K562 (cell line): Measurements from ENCODE around the gene OR12D2. TPM values are rescaled to one million over a fixed set of nuclear protein-coding genes. Genes with fewer than 3 reads are reported as not detected.

Experiments used
- ATAC-seq: fragments of 200-7000 bp; cut with Tn5 transposase; 3 replicates; pipeline ENCODE4 v1.9.1; 2020; ENCODE audit warnings: moderate library complexity
- BruUV-seq: library from RNA; stranded (reverse); fragments of 400-500 nt; replicated peaks from 2 replicates; lab custom pipeline; 2021; lab: Mats Ljungman, UMichigan
- CTCF ChIA-PET: fragments of 300-600 bp; formaldehyde crosslinking; extraction: SDS; loops from one replicate; lab custom pipeline; 2021; ENCODE audit warnings: low intra/inter-chr PET ratio; lab: Yijun Ruan, JAX
- POLR2A ChIA-PET: fragments of 300-600, 350-650 bp; sonication (Branson Sonifier 250); formaldehyde crosslinking; extraction: SDS; loops from one replicate; lab custom pipeline; 2021; ENCODE audit warnings: antibody characterized with exemption, inconsistent platforms; lab: Yijun Ruan, JAX
- DNase-seq, 4 experiments: peaks; one replicate each; pipeline versions ENCODE4 v3.0.0 to v3.0.0-alpha.2; 2011 to 2018; ENCODE audit warnings: low spot score in 3 of 4, mixed read lengths in 3 of 4; ENCODE audit errors: extremely low read depth in 1 of 4
- FAIRE-seq: peaks from 2 replicates; lab custom pipeline; 2011; peaks lifted over from hg19 to GRCh38; lab: Jason Lieb, UNC
- H2AFZ ChIP-seq: 2 replicates; pipeline ENCODE4 v1.6.0; 2011; ENCODE audit warnings: low read depth, low read length, control low read depth, inconsistent platforms
- H3K27ac ChIP-seq: fragments of 200-600 bp; 3 replicates; pipeline ENCODE4 v1.8.0; 2011; ENCODE audit warnings: low read depth, mild to moderate bottlenecking, control low read depth, inconsistent platforms, low read length, moderate library complexity, mixed read lengths; ENCODE audit errors: extremely low read depth
- H3K27me3 ChIP-seq, 2 experiments: fragments of 300-600 bp in 1 of 2; 2 replicates in 1 of 2; 3 replicates in 1 of 2; pipeline versions ENCODE4 v1.6.0 to v1.8.0; 2011; ENCODE audit warnings: inconsistent platforms in 2 of 2, low read length in 2 of 2, mild to moderate bottlenecking in 1 of 2, mixed read lengths in 1 of 2, moderate library complexity in 1 of 2; ENCODE audit not compliant: control insufficient read depth in 2 of 2, insufficient read depth in 2 of 2
- H3K36me3 ChIP-seq: fragments of 300-600 bp; 3 replicates; pipeline ENCODE4 v1.8.0; 2011; ENCODE audit warnings: mild to moderate bottlenecking, low read length, inconsistent platforms; ENCODE audit not compliant: control insufficient read depth, insufficient read depth
- H3K4me1 ChIP-seq, 2 experiments: fragments of 200-600 bp in 1 of 2; replicated peaks in 1 of 2; 2 replicates in 1 of 2; 3 replicates in 1 of 2; pipeline versions ENCODE4 v1.5.1 to v1.8.0; 2011; ENCODE audit warnings: inconsistent platforms in 2 of 2, low read length in 2 of 2, mild to moderate bottlenecking in 1 of 2, mixed read lengths in 1 of 2, moderate library complexity in 1 of 2; ENCODE audit not compliant: control insufficient read depth in 2 of 2, insufficient read depth in 2 of 2
- H3K4me2 ChIP-seq: 2 replicates; pipeline ENCODE4 v1.6.1; 2011; ENCODE audit warnings: low read length, control low read depth, inconsistent platforms, mixed read lengths; ENCODE audit not compliant: insufficient read depth
- H3K4me3 ChIP-seq: fragments of 200-600 bp; sonication (generic), shearing (Covaris generic); 2 replicates; pipeline ENCODE4 v1.5.1; 2016; ENCODE audit warnings: control low read depth, inconsistent platforms
- H3K79me2 ChIP-seq: fragments of 200-600 bp; 3 replicates; pipeline ENCODE4 v1.8.0; 2011; ENCODE audit warnings: low read length, inconsistent platforms; ENCODE audit not compliant: control insufficient read depth, insufficient read depth
- H3K9ac ChIP-seq, 2 experiments: 2 replicates each; pipeline versions ENCODE4 v1.6.0 to v1.6.1; 2011; ENCODE audit warnings: low read depth in 2 of 2, low read length in 2 of 2, control low read depth in 1 of 2, inconsistent platforms in 1 of 2, mild to moderate bottlenecking in 1 of 2, mixed read lengths in 1 of 2; ENCODE audit not compliant: insufficient read depth in 1 of 2
- H3K9me1 ChIP-seq: one replicate; pipeline ENCODE4 v1.6.0; 2011; ENCODE audit warnings: inconsistent platforms, mild to moderate bottlenecking, low read length, moderate library complexity; ENCODE audit not compliant: control insufficient read depth, insufficient read depth
- H3K9me3 ChIP-seq: replicated peaks from 2 replicates; pipeline ENCODE4 v1.5.1; 2011; ENCODE audit warnings: low read depth, low read length, inconsistent platforms; ENCODE audit not compliant: control insufficient read depth, insufficient read depth
- H4K20me1 ChIP-seq: replicated peaks from 2 replicates; pipeline ENCODE4 v1.6.1; 2011; ENCODE audit warnings: low read length, inconsistent platforms, mixed read lengths; ENCODE audit not compliant: control insufficient read depth, insufficient read depth
- ATF3 ChIP-seq, 2 experiments: fragments of 450-650 bp in 1 of 2; sonication (generic) in 1 of 2; formaldehyde crosslinking in 1 of 2; IDR thresholded peaks in 1 of 2; conservative IDR thresholded peaks in 1 of 2; 2 replicates each; pipeline versions ENCODE4 v1.6.1 to v1.8.1; 2016 to 2023; ENCODE audit warnings: mild to moderate bottlenecking in 2 of 2, moderate library complexity in 2 of 2, inconsistent platforms in 1 of 2, missing genetic modification reagents in 1 of 2
- ATF4 ChIP-seq: fragments of 450-650 bp; formaldehyde crosslinking; IDR thresholded peaks from 2 replicates; pipeline ENCODE4 v1.4.0; 2022; ENCODE audit warnings: mild to moderate bottlenecking, moderate library complexity
- CEBPG ChIP-seq, 3 experiments: fragments of 200-800 bp in 1 of 3; sonication (Bioruptor generic) in 1 of 3; sonication (generic) in 1 of 3; formaldehyde crosslinking in 1 of 3; IDR thresholded peaks in 2 of 3; conservative IDR thresholded peaks in 1 of 3; 2 replicates each; pipeline versions ENCODE4 v1.6.1 to v1.8.0; 2016 to 2022; ENCODE audit warnings: missing compliant biosample characterization in 2 of 3, missing genetic modification characterization in 2 of 3, mild to moderate bottlenecking in 1 of 3, missing genetic modification reagents in 1 of 3
- CTCF ChIP-seq, 3 experiments: IDR thresholded peaks in 2 of 3; conservative IDR thresholded peaks in 1 of 3; 2 replicates each; pipeline ENCODE4 v1.5.1; 2011 to 2012; ENCODE audit warnings: low read length in 3 of 3, mild to moderate bottlenecking in 3 of 3, control low read depth in 2 of 3, improper control_type of control experiment in 1 of 3, inconsistent platforms in 1 of 3, low read depth in 1 of 3, mixed read lengths in 1 of 3, moderate library complexity in 1 of 3; ENCODE audit not compliant: insufficient read depth in 2 of 3
- DNMT1 ChIP-seq: fragments of 450-650 bp; IDR thresholded peaks from 2 replicates; pipeline ENCODE4 v1.6.1; 2016; ENCODE audit warnings: antibody characterized with exemption, mild to moderate bottlenecking
- ESRRB ChIP-seq: fragments of 250-450 bp; sonication (Bioruptor Pico); IDR thresholded peaks from 2 replicates; pipeline ENCODE4 v1.5.0; 2020; ENCODE audit warnings: mild to moderate bottlenecking, moderate library complexity, borderline replicate concordance
- MEIS2 ChIP-seq: fragments of 450-650 bp; IDR thresholded peaks from 2 replicates; pipeline ENCODE4 v1.6.1; 2014; ENCODE audit warnings: mild to moderate bottlenecking; ENCODE audit not compliant: partially characterized antibody
- PBX2 ChIP-seq, 2 experiments: IDR thresholded peaks in 1 of 2; conservative IDR thresholded peaks in 1 of 2; 2 replicates each; pipeline ENCODE4 v1.6.1; 2016; ENCODE audit warnings: low read depth in 2 of 2, mild to moderate bottlenecking in 1 of 2, missing compliant biosample characterization in 1 of 2, missing genetic modification characterization in 1 of 2, moderate library complexity in 1 of 2
- TRIM24 ChIP-seq, 2 experiments: fragments of 450-650 bp; IDR thresholded peaks; 2 replicates each; pipeline ENCODE4 v1.6.1; 2016
- ZBTB43 ChIP-seq: sonication (generic); formaldehyde crosslinking; IDR thresholded peaks from 2 replicates; pipeline ENCODE4 v1.8.0; 2023; ENCODE audit warnings: mild to moderate bottlenecking, missing genetic modification reagents
- ZNF766 ChIP-seq: fragments of 200-800 bp; sonication (Bioruptor generic); conservative IDR thresholded peaks from 2 replicates; pipeline ENCODE4 v1.6.1; 2016; ENCODE audit warnings: missing genetic modification characterization, missing compliant biosample characterization
- ZNF785 ChIP-seq: fragments of 250-450 bp; sonication (Bioruptor Pico); IDR thresholded peaks from 2 replicates; pipeline ENCODE4 v1.4.0; 2020; ENCODE audit warnings: mild to moderate bottlenecking
- WGBS: fragments of 100-300 bp; shearing (Covaris generic); methylation state at CpG from one replicate; pipeline ENCODE4 v1.1.6; 2016; ENCODE audit warnings: low coverage, mixed read lengths; ENCODE audit not compliant: insufficient coverage; ENCODE audit errors: missing lambda C conversion rate; 5-methylcytosine and 5-hydroxymethylcytosine counted together
- in situ Hi-C: fragments of 300-500 bp; cut with MboI; formaldehyde crosslinking; loops from 4 replicates; pipeline ENCODE4 v1.15.0; 2018; ENCODE audit warnings: inconsistent platforms, mixed read lengths
- intact Hi-C: fragments of 100-400 bp; cut with micrococcal nuclease; formaldehyde crosslinking; loops from 2 replicates; pipeline ENCODE4 v1.14.2; 2022
- polyA plus RNA-seq, 8 experiments: library from polyadenylated mRNA; depleted of rRNA in 4 of 8; stranded (reverse) in 5 of 8; unstranded in 3 of 8; fragments of >200 nt; fragmentation: Nextera tagmentation in 2 of 8; fragmentation: Illumina TruSeq in 1 of 8; extraction: Ambion mirVana in 2 of 8; extraction: Trizol in 1 of 8; gene quantifications; 2 replicates each; pipeline versions ENCODE4 v1.2.1 to v1.2.3, GENCODE V29; 2011 to 2014; ENCODE audit warnings: inconsistent platforms in 1 of 8, missing spikeins in 1 of 8
- total RNA-seq, 7 experiments: library from RNA; depleted of rRNA in 6 of 7; stranded (reverse); fragments of >200 nt in 6 of 7; fragmentation: Illumina TruSeq in 2 of 7; extraction: Trizol in 2 of 7; gene quantifications; 2 replicates each; pipeline versions ENCODE4 v1.2.1 to v1.2.3, GENCODE V29; 2011 to 2021; ENCODE audit warnings: low replicate concordance in 1 of 7

Gene OR12D2
- total and polyA plus RNA-seq, 9 of the 15 experiments (the other 6 are each of a cell fraction or from before 2014, with no cell fraction given) = not detected

GRCh38 chr6:29399525-29399924 is 4.1 kb downstream of the OR12D2 start:
- Histone ChIP-seq H3K4me1 (no peaks in the 10 kb centered on the region), H3K9me3 (no peaks in the 10 kb centered on the region), H3K4me2 (no peak overlapping the region), H3K79me2 (no peaks in the 10 kb centered on the region), H3K4me3 (no peak overlapping the region), H3K27ac (no peak overlapping the region), H3K27me3 (0 out of 5 replicates have a peak, but pooled peaks cover 0 to 2% of the 10 kb centered on the region in 2 experiments), H2AFZ (no peak overlapping the region), H4K20me1 (no peaks in the 10 kb centered on the region), H3K9me1 (no peaks in the 10 kb centered on the region), H3K9ac (no peak overlapping the region), H3K36me3 (no peaks in the 10 kb centered on the region)
- ATAC-seq (no peak), FAIRE-seq (no peak), DNase-seq (no peak)
- no peak for TF ChIP-seq DNMT1
- no peak for TF ChIP-seq ZNF766
- no peak for TF ChIP-seq CEBPG (CRISPR knock-in tag; IDR thresholded peaks at IDR 0.05)
- peak; percentile 72 to 85 for TF ChIP-seq CEBPG (tag; conservative IDR thresholded peaks at IDR 0.05 in 1 of 2, IDR thresholded peaks at IDR 0.05 in 1 of 2)
- no peak for TF ChIP-seq CTCF (IDR thresholded peaks at IDR 0.05 in 2 of 3, conservative IDR thresholded peaks at IDR 0.05 in 1 of 3; ENCODE audit: insufficient read depth in 2 of 3, low read depth in 1 of 3, low read length in 3 of 3)
- TF ChIP-seq ZNF785 (CRISPR knock-in tag) = no peak
- TF ChIP-seq MEIS2 = peak; percentile 57
- TF ChIP-seq ESRRB (CRISPR knock-in tag) = no peak
- peak; percentile 32 to 48; a peak in 2 of 4 replicates for TF ChIP-seq TRIM24 (IDR thresholded peaks at IDR 0.05)
- TF ChIP-seq ZBTB43 (CRISPR knock-in tag) = no peak
- peak; percentile 64; the same call in 1 of the 2 replicates for TF ChIP-seq ATF4 (CRISPR knock-in tag)
- TF ChIP-seq PBX2 (CRISPR knock-in tag; IDR thresholded peaks at IDR 0.05; ENCODE audit: low read depth) = no peak
- TF ChIP-seq PBX2 (tag; conservative IDR thresholded peaks at IDR 0.05; ENCODE audit: low read depth) = 0 out of 2 replicates have a peak, but pooled peaks have one; percentile 12
- TF ChIP-seq ATF3 (IDR thresholded peaks at IDR 0.05) = peak; percentile 60; the same call in 1 of the 2 replicates
- no peak for TF ChIP-seq ATF3 (CRISPR knock-in tag; conservative IDR thresholded peaks at IDR 0.05)
- WGBS = 0% methylated on average over 2 of the region's 2 CpGs
- intact Hi-C loops (no loop called here), in situ Hi-C loops (no loop called here)
- POLR2A ChIA-PET = no interaction called here
- BruUV-seq = no TSS peak
- CTCF ChIA-PET = no interaction called here
